Hematopoietic multipotent progenitor cell treated with erythropoietin and hydrocortisone succinate and interleukin-3 and kit ligand, for 4 days (in vitro differentiated cells): ENCODE measurements around the gene TRIP10.
"Not testable (repeated sequence)": the region's sequence is repeated elsewhere in the genome, so short reads cannot be mapped to it uniquely, and the experiment has no call there.

ENCODE experiments used
- DNase-seq: peaks from one replicate; pipeline ENCODE4 v3.0.0-alpha.2; 2015

The TRIP10 gene

DNA sequence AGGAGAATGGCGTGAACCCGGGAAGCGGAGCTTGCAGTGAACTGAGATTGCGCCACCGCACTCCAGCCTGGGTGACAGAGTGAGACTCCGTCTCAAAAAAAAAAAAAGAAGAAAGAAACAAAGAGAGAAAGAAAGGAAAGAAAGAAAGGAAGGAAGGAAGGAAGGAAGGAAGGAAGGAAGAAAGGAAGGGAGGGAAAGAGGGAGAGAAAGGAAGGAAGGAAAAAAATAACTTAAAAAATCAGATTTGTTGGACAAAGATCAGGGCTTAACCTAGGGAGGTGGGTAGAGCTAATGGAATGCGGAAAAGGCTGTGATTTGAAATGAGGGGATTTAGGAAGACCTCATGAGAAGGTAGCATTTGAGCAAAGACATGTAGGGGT lies 32.2 kb downstream of the TRIP10 start:
- DNase-seq = not testable (repeated sequence)

DNA sequence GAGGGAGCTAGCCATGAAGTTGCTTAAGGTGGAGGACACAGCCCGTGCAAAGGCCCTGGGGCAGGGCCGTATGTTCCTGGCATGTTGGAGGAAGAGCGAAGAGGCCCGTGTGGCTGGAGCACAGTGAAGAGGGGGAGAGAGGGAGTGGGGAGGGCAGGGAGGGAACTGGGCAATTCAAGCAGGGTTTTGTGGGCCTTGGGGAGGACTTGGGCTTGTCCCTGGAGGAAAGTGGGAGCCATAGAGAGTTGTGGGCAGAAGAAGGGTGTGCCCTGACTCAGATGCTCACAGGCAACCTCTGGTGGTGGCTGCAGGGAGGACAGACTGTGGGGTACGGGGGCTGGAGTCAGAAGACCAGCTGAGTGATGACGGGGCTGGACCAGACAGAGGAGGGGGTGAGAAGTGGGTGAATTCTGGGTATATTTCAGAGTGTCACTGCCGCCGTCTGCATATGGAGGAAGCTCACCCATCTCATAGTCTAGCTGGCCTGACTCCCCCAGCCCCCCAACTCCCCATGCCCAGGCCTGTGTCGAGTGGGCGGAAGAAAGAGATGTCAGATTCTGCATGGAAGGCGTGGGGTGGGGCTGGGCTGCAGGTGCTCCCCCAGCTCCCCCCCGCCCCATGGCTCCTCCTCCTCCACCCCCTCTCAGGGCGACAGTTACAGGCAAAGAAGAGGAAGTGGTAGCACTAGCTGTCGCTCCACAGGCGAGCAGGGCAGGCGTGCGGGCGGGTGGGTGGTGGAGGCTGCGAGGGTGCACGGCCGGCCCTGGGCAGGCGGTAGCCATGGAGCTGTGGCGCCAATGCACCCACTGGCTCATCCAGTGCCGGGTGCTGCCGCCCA lies 32.8 kb downstream of the TRIP10 start, which contains the start of gene VAV1:
VAV1 (plus strand) TSS at position 681 of the 838 bp plus-strand sequence; CDS start at position 781, 100 bp downstream.
- peak; percentile 96 for DNase-seq

DNA sequence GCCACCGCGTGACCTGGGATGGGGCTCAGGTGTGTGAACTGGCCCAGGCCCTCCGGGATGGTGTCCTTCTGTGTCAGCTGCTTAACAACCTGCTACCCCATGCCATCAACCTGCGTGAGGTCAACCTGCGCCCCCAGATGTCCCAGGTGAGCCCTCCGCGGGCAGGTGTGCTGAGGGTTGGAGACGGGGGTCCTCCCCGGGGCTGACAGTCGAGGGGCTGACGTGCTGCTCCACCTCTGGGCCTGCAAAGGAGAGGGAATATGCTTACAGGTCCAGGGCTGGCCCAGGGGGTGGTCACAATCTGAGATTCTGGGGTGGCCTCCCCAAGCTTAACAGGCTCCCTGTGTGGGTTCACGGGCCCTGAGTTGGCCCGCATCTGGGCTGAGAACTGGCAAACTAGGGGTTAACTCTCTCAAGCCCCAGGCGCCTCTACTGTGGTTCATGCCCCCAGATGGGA lies 33.4 kb downstream of the TRIP10 start:
- no peak for DNase-seq

DNA sequence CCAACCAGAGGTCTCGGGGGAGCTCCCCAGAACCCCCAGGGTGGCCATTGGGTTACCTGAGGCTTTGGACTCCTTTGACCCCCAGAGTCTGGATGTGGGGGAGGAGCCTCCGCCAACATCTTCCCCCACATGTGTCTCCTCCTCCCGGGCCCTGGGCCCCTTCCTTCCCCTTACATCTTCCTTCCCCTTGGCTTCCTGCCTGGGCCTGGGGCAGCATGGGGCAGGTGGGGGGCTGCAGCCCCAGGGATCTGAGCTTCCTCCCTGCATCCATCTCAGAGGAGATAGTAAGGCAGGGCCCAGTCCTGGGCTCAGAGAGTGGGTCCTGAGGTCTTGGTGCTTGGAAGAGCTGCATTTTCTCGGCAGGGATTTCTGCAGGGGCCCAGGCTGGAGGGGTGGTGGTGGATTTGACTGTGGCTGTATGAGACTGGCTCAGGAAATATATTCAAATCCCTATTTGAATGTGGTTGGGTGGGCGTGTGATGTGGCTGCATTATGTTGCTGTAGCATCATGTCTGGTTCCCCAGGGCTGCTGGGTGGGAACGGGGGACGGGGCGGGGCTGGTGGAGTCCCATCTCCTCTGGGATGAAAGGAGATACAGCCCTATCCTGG lies 33.9 kb downstream of the TRIP10 start:
- peak; percentile 80 for DNase-seq

DNA sequence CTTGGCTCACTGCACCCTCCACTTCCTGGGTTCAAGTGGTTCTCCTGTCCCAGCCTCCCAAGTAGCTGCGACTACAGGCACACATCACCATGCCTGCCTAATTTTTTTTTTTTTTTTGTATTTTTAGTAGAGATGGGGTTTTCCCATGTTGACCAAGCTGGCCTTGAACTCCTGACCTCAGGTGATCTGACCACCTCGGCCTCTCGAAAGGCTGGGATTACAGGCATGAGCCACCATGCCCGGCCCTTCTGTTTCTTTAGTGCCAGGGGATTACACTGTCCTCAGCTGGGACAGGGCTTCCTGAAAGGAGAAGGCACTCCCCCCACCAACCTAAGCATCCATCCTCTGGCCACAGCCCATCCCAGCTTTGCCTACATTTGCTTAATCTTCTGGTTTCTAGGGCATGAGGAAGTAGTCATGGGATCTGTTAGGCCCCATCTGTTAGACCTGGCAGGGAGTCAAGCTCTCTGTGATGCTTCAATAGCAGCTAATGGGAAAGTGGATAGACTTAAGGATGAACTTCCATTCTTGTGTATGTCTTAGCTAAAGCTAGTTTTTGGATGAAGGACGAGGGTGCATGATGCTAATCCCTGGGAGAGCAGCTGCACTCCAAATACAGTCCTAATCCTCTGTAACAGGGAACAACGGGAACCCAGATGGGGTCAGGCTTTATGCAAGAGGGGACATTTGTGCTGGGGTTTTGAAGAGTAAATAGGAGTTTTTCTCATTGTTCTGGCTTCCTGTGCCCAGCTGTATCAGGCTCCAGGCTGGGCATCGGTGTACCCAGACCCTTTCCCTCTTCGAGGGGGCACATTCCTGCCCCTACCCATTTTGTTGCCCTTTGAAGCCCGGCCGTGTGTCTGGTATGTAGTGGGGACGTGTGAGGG lies 35.6 kb downstream of the TRIP10 start:
- peak; percentile 80 for DNase-seq

DNA sequence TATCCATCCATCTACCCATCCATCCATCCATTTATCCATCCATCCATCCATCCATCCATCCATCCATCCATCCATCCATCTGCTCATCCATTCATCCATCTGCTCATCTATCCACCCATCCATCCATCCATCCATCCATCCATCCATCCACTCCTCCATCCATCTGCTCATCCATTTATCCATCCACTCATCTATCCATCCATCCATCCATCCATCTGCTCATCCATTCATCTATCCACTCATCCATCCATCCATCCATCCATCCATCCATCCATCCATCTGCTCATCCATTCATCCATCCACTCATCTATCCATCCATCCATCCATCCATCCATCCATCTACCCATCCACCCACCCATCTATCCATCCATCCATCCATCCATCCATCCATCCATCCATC lies 36.6 kb downstream of the TRIP10 start:
- DNase-seq = not testable (repeated sequence)

DNA sequence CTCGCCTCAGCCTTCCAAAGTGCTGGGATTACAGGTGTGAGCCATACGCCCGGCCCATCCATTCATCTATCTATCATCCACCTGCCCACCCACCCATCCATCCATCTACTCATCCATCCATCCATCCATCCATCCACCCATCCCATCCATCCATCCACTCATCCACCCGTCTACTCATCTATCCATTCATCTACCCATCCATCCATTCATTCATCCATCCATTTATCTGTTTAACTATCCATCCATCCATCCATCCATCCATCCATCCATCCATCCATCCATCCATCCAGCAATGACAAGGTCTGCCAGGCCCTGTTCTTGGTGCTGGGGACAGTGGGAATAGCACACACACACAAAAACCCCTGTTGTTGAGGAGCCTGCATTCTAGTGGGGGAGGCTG lies 37.5 kb downstream of the TRIP10 start:
- no peak for DNase-seq

DNA sequence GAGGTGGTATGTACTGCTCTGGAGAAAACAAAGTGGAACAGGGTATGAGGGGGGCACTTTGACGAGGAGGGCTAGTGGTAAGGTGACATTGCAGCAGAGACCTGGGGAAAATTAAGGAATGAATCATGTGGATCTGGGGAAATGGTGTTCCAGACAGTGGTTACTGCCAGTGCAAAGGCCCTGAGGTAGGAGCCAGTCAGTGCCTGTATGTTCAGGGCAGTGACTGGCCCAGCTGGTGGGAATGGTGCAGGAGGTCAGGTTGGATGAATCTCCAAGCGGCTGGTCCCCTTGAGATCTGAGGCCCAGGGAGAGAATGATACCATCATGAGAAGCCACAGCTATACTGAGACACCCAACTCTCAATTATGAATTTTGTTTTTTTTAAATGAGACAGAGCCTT lies 38.0 kb downstream of the TRIP10 start:
- DNase-seq = no peak

DNA sequence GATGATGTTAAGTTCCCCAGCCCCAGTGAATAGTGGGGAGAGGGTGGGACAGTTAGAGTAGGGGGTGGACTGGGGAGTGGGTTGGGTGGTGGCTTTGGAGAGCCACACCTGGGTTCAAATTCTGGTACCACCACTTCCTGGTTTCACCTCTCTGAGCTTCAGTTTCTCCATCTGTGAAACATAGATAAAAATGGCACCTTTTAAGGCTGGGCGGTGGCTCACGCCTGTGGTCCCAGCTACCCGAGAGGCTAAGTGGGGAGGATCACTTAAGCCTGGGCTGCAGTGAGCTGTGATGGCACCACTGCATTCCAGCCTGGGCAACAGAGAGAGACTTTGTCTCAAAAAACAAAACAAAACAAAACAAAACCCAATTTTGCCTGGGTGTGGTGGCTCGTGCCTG lies 38.9 kb downstream of the TRIP10 start:
- DNase-seq = peak; percentile 71

DNA sequence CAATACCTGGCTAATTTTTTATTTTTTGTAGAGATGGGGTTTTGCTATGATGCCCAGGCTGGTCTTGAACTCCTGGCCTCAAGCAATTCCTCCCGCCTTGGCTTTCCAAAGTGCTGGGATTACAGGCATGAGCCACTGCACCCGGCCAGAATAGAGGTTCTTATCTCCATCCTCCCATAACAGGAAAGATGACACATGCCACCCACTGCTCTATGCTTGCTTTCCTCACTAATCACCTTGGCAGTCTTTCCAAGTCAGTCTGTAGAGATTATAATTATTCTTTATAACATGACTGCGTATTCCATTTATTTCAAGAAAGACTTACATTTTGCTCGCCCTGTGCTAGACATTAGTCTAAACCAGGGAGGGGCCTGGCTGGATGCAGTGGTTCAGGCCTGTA lies 39.7 kb downstream of the TRIP10 start:
- peak; percentile 43 for DNase-seq

DNA sequence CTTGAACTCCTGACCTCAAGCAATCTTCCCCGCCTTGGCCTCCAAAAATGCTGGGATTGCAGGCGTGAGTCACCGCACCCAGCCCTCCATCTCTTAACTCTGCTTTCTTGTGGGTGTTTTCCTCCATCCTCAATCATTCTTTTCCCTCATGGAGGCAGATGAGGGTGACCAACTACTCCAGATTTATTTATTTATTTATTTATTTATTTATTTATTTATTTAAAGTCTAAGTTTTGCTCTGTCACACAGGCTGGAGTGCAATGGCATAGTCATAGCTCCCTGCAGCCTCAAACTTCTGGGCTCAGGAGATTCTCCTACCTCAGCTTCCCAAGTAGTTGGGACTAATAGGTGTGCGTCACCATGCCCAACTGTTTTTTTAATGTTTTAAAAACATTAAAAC lies 47.9 kb downstream of the TRIP10 start:
- no peak for DNase-seq

DNA sequence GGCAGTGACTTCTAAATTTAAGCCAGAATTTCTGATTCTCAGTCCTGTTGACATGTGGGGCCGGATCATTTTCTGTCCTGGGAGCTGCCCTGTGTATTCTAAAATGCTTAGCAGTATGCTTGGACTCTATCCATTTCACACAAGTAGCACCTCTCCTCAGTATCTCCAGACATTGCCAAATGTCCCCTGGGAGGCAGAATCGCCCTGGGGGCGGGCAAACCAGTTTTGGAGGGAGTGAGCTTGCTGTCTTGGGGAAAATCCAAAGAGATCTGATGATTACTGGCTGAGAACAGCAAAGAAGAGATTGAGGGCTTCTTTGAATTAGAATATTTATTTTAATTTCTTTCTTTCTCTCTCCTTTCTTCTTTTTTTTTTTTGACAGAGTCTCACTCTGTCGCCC lies 49.4 kb downstream of the TRIP10 start:
- no peak for DNase-seq

DNA sequence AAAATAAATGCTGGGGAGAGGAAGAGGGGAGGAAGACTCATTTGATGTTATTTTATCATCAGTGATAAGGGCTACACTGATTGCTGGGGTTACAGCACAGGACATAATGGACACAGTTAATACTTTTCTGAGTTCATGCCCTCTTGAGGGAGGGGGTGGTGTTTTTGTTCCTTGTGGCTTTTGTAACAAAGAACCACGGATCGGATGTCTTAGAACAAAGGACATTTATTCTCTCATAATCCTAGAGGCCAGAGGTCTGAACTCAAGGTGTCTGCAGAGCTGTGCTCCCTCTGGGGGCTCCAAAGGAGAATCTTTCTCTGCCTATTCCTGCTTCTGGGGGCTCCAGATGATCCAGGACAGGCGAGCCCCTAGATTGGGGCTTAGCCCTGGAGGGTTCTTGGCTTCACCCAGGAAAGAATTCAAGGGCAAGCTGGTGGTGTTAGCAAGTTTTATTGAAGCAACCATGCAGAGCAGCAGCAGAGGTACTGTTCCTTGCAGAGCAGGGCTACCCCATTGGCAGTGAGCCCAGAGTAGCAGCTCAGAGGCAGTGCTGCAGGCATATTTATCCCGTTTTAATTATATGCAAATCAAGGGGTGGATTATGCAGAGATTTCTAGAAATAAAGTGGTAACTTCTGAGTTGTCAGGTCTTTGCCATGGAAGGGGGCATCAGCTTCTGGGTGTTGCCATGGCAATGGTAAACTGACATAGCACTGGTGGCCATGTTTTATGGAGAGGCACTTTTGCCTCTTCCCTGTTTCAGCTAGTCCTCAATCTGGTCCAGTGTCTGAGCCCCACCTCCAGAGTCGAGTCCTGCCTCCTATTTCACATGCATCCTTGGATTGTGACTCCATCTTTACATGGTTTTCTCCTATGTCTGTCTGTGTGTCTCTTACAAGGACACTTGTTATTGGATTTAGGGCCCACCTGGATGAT lies 51.0 kb downstream of the TRIP10 start:
- DNase-seq = no peak

DNA sequence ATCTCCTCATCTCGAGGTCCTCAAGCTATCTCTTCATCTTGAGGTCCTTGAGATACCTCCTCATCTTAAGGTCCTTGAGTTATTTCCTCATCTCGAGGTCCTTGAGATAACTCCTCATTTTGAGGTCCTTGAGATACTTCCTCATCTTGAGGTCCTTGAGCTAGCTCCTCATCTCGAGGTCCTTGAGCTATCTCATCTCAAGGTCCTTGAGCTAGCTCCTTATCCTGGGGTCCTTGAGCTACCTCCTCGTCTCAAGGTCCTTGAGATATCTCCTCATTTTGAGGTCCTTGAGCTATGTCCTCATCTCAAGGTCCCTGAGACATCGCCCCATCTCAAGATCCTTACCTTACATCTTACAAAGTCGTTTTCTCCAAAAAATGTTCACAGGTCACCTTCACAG lies 51.8 kb downstream of the TRIP10 start:
- DNase-seq = no peak

DNA sequence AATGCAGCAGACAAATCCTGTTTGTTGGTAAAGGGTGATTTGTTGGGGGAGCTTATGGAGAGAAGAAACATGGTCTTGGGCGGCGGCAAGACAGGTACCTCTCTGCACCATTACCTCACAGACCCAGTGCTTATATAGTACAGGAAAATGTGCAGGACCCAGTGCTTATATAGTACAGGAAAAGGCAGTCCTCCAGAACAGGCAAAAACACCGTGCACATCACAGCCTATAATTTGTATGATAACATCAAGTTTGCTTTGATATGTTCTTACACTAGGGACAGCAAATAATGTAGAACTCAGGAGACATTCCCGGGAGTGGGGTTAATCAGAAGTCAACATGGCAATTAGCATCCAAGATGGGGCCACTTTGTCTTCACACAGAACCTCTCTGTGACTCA lies 53.9 kb downstream of the TRIP10 start:
- DNase-seq = no peak

DNA sequence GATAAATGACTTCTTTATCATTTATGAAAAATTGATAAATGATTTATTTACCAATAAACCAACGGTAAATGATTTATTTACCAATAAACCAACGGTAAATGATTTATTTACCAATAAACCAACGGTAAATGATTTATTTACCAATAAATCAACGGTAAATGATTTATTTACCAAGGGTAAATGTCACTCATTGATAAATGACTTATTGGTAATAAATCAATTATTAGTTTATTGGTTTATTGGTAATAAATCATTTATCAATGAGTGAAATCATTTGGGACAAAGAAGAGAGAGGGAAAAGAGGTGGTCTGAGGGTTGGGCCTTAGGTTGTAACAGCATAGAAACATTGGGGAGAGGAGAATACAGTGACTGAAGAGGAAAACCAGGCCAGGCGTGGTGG lies 54.5 kb downstream of the TRIP10 start:
- DNase-seq = no peak

DNA sequence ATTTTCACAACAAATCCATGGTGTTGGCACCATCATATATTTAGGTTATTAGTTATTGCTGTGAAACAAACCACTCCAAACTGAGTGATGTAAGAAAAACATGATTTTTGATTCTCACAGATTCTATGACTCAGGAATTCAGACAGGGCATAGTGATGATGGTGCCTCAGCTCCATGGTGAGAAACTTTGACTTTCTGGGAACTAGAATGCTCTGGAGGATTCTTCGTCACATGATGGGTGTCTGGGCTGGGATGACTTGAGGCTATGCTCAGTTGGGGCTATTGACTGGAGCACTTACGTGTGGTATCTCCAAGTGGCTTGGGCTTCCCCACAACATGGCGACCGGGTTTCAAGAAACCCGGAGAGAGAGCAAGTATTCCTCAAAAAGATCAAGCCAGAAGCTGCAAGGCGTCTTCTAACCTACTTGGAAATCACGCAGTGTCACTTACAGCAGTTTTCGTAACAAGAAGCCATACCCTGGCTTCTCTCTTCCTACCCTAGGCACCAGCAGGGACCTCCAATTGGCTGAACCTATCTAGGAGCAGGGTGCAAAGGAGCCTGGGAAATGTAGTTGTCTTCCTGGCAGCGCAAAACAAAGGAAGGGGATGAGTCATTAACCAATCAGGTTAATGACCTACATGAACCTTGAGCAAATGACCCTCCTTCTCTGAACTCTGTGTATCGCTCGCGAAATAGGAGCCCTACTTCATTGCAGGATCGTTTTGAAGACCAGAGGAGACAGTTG lies 55.4 kb downstream of the TRIP10 start:
- no peak for DNase-seq

DNA sequence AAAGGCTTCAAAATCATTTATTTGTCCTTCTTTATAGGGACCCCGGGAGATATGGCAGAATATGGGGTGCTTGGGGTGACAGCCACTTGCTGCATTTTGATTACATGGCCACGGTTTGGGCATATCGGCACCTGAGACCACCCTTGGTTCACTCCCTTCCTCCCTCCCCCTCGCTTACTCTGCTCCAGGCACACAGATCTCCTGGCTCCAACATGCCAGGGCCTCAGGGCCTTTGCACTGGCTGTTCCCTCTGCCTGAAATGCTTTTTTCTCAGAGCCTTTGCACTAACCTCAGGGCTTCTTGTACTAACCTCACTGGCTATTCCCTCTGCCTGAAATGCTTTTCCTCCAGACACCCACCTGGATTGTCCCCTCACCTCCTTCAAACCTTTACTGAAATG lies 56.8 kb downstream of the TRIP10 start:
- DNase-seq = no peak

DNA sequence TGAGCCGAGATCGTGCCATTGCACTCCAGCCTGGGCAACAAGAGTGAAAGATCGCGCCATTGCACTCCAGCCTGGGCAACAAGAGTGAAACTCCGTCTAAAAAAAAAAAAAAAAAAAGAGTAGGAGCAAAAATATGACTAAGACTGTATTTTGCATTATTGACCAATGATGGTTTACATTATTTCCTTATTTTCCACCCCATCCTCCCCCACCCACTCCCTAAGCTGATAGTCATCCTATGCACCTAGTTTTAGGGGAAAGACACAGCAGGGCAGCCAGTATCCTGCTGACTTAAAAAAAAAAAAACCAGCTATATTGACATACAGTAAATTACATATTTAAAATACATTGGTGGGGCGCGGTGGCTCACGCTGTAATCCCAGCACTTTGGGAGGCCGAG lies 58.2 kb downstream of the TRIP10 start:
- no peak for DNase-seq

DNA sequence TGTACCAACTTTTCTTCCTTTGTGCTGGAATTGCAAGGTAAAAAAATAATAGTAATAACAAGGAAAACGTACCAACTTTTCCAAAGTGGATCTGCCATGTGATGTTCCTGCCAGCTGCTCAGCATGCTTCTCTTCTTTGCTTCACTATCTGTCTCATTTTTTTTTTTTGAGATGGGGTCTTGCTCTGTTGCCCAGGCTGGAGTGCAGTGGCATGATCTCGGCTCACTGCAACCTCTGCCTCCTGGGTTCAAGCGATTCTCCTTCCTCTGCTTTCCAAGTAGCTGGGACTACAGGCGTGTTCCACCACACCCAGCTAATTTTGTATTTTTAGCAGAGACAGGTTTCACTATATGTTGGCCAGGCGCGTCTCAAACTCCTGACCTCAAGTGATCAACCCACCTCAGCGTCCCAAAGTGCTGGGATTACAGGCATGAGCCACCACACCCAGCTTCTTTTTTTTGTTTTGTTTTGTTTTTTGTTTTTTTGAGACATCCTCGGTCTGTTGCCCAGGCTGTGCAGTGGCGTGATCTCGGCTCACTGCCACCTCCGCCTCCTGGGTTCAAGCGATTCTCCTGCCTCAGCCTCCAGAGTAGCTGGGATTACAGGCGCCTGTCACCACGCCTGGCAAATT lies 60.8 kb downstream of the TRIP10 start:
- DNase-seq = not testable (repeated sequence)

DNA sequence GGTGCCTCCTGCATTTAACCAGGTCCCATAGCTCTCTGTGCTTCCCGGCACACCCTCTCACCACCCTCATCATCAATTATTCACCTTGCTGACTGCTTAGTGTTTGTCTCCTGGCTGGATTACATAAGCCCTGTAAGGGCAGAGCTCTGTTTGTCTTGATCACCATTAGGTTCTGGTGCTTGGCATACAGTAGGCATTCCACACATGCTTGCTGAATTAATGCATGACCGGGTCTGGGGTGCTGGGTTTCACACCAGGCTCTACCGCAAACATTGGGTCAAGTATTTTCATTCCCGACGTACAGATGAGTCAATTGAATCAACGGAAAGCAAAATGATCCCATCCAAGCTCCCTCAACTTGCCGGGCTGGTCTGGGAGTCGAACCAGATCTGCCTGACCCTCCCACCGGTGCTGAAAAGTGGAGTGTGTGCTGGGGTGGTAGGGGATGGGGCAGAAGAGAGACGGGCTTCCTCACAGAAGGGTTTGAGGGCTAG lies 61.6 kb downstream of the TRIP10 start:
- DNase-seq = no peak
